ENCODE results near the gene VRK2.
"Not testable (repeated sequence)": the region's sequence is repeated elsewhere in the genome, so short reads cannot be mapped to it uniquely, and the experiment has no call there.

VRK2 gene

GRCh38 chr2:58113563-58113962, 67.0 kb downstream of the VRK2 start:
- H3K4me2 ChIP-seq (ENCODE audit: low read length); H3K4me3 ChIP-seq (ENCODE audit: low read length); H3K36me3 ChIP-seq (ENCODE audit: insufficient read depth, low read length): not testable (repeated sequence)

GRCh38 chr2:58120626-58121229, 74.1 kb downstream of the VRK2 start:
- Histone ChIP-seq H3K4me2 (ENCODE audit: low read length) (no peak overlapping the region), H3K4me1 (ENCODE audit: control insufficient read depth, insufficient read depth, low read length) (no peaks in the 10 kb centered on the region), H3K36me3 (ENCODE audit: insufficient read depth, low read length) (no peaks in the 10 kb centered on the region), H3K9me3 (replicated peaks; ENCODE audit: low read length) (no peaks in the 10 kb centered on the region), H3K4me3 (ENCODE audit: low read length) (no peak overlapping the region), H3K9ac (ENCODE audit: low read depth, low read length) (no peak overlapping the region), H3K27me3 (ENCODE audit: control insufficient read depth, insufficient read depth, low read length) (no peaks in the 10 kb centered on the region)

More at GRCh38 chr2:58113563-58113962, 67.0 kb downstream of the VRK2 start:
- H3K27me3 ChIP-seq (ENCODE audit: control insufficient read depth, insufficient read depth, low read length); H3K9me3 ChIP-seq (replicated peaks; ENCODE audit: low read length); H3K9ac ChIP-seq (ENCODE audit: low read depth, low read length): not testable (repeated sequence)
- H3K4me1 ChIP-seq (ENCODE audit: control insufficient read depth, insufficient read depth, low read length): peaks cover 20% of the 10 kb centered on the region

- H3K27me3 ChIP-seq (ENCODE audit: control insufficient read depth, insufficient read depth, low read length): no peaks in the 10 kb centered on the region
Measured at GRCh38 chr2:58122040-58122439, 75.4 kb downstream of the VRK2 start.

GRCh38 chr2:58122540-58122939, 75.9 kb downstream of the VRK2 start:
- no peaks in the 10 kb centered on the region for H3K4me1 ChIP-seq (ENCODE audit: control insufficient read depth, insufficient read depth, low read length)
- no peak overlapping the region for H3K4me3 ChIP-seq (ENCODE audit: low read length)
- H3K4me2 ChIP-seq (ENCODE audit: low read length): no peak overlapping the region
- no peak overlapping the region for H3K9ac ChIP-seq (ENCODE audit: low read depth, low read length)
- no peaks in the 10 kb centered on the region for H3K9me3 ChIP-seq (replicated peaks; ENCODE audit: low read length)
- H3K36me3 ChIP-seq (ENCODE audit: insufficient read depth, low read length): no peaks in the 10 kb centered on the region
- H3K27me3 ChIP-seq (ENCODE audit: control insufficient read depth, insufficient read depth, low read length): no peaks in the 10 kb centered on the region

More at GRCh38 chr2:58122040-58122439, 75.4 kb downstream of the VRK2 start:
- Histone ChIP-seq H3K4me1 (ENCODE audit: control insufficient read depth, insufficient read depth, low read length) (no peaks in the 10 kb centered on the region), H3K9ac (ENCODE audit: low read depth, low read length) (no peak overlapping the region), H3K4me2 (ENCODE audit: low read length) (no peak overlapping the region), H3K36me3 (ENCODE audit: insufficient read depth, low read length) (no peaks in the 10 kb centered on the region), H3K9me3 (replicated peaks; ENCODE audit: low read length) (no peaks in the 10 kb centered on the region), H3K4me3 (ENCODE audit: low read length) (no peak overlapping the region)

- Histone ChIP-seq H3K9ac (ENCODE audit: low read depth, low read length) (no peak overlapping the region), H3K36me3 (ENCODE audit: insufficient read depth, low read length) (no peaks in the 10 kb centered on the region), H3K4me1 (ENCODE audit: control insufficient read depth, insufficient read depth, low read length) (peaks cover 11% of the 10 kb centered on the region), H3K27me3 (ENCODE audit: control insufficient read depth, insufficient read depth, low read length) (no peaks in the 10 kb centered on the region), H3K4me2 (ENCODE audit: low read length) (no peak overlapping the region), H3K4me3 (ENCODE audit: low read length) (no peak overlapping the region), H3K9me3 (replicated peaks; ENCODE audit: low read length) (no peaks in the 10 kb centered on the region)
Measured at GRCh38 chr2:58127111-58127510, 80.5 kb downstream of the VRK2 start.

GRCh38 chr2:58130238-58130637, 83.6 kb downstream of the VRK2 start:
- Histone ChIP-seq H3K9ac (ENCODE audit: low read depth, low read length) (no peak overlapping the region), H3K4me2 (ENCODE audit: low read length) (no peak overlapping the region), H3K27me3 (ENCODE audit: control insufficient read depth, insufficient read depth, low read length) (no peaks in the 10 kb centered on the region), H3K4me3 (ENCODE audit: low read length) (no peak overlapping the region), H3K4me1 (ENCODE audit: control insufficient read depth, insufficient read depth, low read length) (peaks cover 17% of the 10 kb centered on the region), H3K9me3 (replicated peaks; ENCODE audit: low read length) (no peaks in the 10 kb centered on the region), H3K36me3 (ENCODE audit: insufficient read depth, low read length) (no peaks in the 10 kb centered on the region)

GRCh38 chr2:58131191-58132011, 84.8 kb downstream of the VRK2 start:
- no peaks in the 10 kb centered on the region for H3K36me3 ChIP-seq (ENCODE audit: insufficient read depth, low read length)
- H3K27me3 ChIP-seq (ENCODE audit: control insufficient read depth, insufficient read depth, low read length): no peaks in the 10 kb centered on the region
- H3K9me3 ChIP-seq (replicated peaks; ENCODE audit: low read length): no peaks in the 10 kb centered on the region
- H3K4me2 ChIP-seq (ENCODE audit: low read length): no peak overlapping the region
- no peak overlapping the region for H3K9ac ChIP-seq (ENCODE audit: low read depth, low read length)
- no peak overlapping the region for H3K4me3 ChIP-seq (ENCODE audit: low read length)
- H3K4me1 ChIP-seq (ENCODE audit: control insufficient read depth, insufficient read depth, low read length): peaks cover 17% of the 10 kb centered on the region

GRCh38 chr2:58133395-58133794, 86.8 kb downstream of the VRK2 start:
- Histone ChIP-seq H3K36me3 (ENCODE audit: insufficient read depth, low read length) (no peaks in the 10 kb centered on the region), H3K9ac (ENCODE audit: low read depth, low read length) (no peak overlapping the region), H3K4me2 (ENCODE audit: low read length) (no peak overlapping the region), H3K4me3 (ENCODE audit: low read length) (no peak overlapping the region), H3K4me1 (ENCODE audit: control insufficient read depth, insufficient read depth, low read length) (peaks cover 17% of the 10 kb centered on the region), H3K27me3 (ENCODE audit: control insufficient read depth, insufficient read depth, low read length) (no peaks in the 10 kb centered on the region), H3K9me3 (replicated peaks; ENCODE audit: low read length) (no peaks in the 10 kb centered on the region)

- no peak overlapping the region for H3K4me3 ChIP-seq (ENCODE audit: low read length)
- H3K9me3 ChIP-seq (replicated peaks; ENCODE audit: low read length): no peaks in the 10 kb centered on the region
- H3K4me1 ChIP-seq (ENCODE audit: control insufficient read depth, insufficient read depth, low read length): peaks cover 17% of the 10 kb centered on the region
- peaks cover 5% of the 10 kb centered on the region for H3K36me3 ChIP-seq (ENCODE audit: insufficient read depth, low read length)
- no peaks in the 10 kb centered on the region for H3K27me3 ChIP-seq (ENCODE audit: control insufficient read depth, insufficient read depth, low read length)
- H3K4me2 ChIP-seq (ENCODE audit: low read length): no peak overlapping the region
- H3K9ac ChIP-seq (ENCODE audit: low read depth, low read length): no peak overlapping the region
Measured at GRCh38 chr2:58135861-58136260, 89.3 kb downstream of the VRK2 start.

GRCh38 chr2:58137221-58137620, 90.6 kb downstream of the VRK2 start:
- Histone ChIP-seq H3K27me3 (ENCODE audit: control insufficient read depth, insufficient read depth, low read length) (no peaks in the 10 kb centered on the region), H3K36me3 (ENCODE audit: insufficient read depth, low read length) (peaks cover 5% of the 10 kb centered on the region), H3K4me1 (ENCODE audit: control insufficient read depth, insufficient read depth, low read length) (peaks cover 6% of the 10 kb centered on the region), H3K9ac (ENCODE audit: low read depth, low read length) (no peak overlapping the region), H3K9me3 (replicated peaks; ENCODE audit: low read length) (no peaks in the 10 kb centered on the region), H3K4me2 (ENCODE audit: low read length) (no peak overlapping the region), H3K4me3 (ENCODE audit: low read length) (no peak overlapping the region)

GRCh38 chr2:58137856-58138255, 91.2 kb downstream of the VRK2 start:
- Histone ChIP-seq H3K4me3 (ENCODE audit: low read length) (no peak overlapping the region), H3K27me3 (ENCODE audit: control insufficient read depth, insufficient read depth, low read length) (no peaks in the 10 kb centered on the region), H3K9ac (ENCODE audit: low read depth, low read length) (no peak overlapping the region), H3K9me3 (replicated peaks; ENCODE audit: low read length) (no peaks in the 10 kb centered on the region), H3K4me1 (ENCODE audit: control insufficient read depth, insufficient read depth, low read length) (peaks cover 6% of the 10 kb centered on the region), H3K36me3 (ENCODE audit: insufficient read depth, low read length) (peaks cover 5% of the 10 kb centered on the region), H3K4me2 (ENCODE audit: low read length) (no peak overlapping the region)
